Keratinocyte (primary cell): ENCODE measurements around the gene ZNF780B.

Experiments used
- EZH2 ChIP-seq: IDR thresholded peaks from one replicate; pipeline ENCODE4 v1.6.1; 2012; ENCODE audit warnings: inconsistent platforms, mild to moderate bottlenecking, low read length, moderate library complexity
- TF ChIP-seq, protein P1 (sequence below), 3 experiments: IDR thresholded peaks in 1 of 3; conservative IDR thresholded peaks in 1 of 3; optimal IDR thresholded peaks in 1 of 3; 2 replicates in 2 of 3; 3 replicates in 1 of 3; pipeline versions ENCODE3 to v1.5.1; 2011; ENCODE audit warnings: low read length in 3 of 3, mild to moderate bottlenecking in 3 of 3, moderate library complexity in 2 of 3, control low read depth in 1 of 3, inconsistent platforms in 1 of 3; ENCODE audit not compliant: insufficient read depth in 2 of 3; ENCODE audit errors: extremely low read depth in 1 of 3

DNA sequence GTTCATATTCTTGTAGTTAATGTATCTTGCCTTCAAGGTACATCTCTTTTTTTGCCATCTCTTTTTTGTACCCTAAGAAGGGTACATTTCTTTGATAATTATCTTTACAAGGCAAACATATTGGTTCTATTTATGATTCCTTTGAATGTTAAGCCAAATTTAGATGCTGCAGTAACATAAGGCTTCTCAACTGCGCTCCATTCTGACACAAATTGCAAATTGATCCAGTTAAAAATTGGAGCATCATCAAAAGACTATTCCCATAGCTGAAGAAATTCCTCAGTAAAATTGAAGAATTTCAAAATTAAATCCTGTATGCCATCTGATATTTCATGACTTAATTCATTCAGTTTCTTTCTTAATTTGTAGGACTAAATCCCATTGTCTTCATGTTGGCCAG is 37.4 kb upstream of the ZNF780B start:
- TF ChIP-seq, protein P1, sequence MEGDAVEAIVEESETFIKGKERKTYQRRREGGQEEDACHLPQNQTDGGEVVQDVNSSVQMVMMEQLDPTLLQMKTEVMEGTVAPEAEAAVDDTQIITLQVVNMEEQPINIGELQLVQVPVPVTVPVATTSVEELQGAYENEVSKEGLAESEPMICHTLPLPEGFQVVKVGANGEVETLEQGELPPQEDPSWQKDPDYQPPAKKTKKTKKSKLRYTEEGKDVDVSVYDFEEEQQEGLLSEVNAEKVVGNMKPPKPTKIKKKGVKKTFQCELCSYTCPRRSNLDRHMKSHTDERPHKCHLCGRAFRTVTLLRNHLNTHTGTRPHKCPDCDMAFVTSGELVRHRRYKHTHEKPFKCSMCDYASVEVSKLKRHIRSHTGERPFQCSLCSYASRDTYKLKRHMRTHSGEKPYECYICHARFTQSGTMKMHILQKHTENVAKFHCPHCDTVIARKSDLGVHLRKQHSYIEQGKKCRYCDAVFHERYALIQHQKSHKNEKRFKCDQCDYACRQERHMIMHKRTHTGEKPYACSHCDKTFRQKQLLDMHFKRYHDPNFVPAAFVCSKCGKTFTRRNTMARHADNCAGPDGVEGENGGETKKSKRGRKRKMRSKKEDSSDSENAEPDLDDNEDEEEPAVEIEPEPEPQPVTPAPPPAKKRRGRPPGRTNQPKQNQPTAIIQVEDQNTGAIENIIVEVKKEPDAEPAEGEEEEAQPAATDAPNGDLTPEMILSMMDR (optimal IDR thresholded peaks at IDR 0.05 in 1 of 3, IDR thresholded peaks at IDR 0.05 in 1 of 3, conservative IDR thresholded peaks at IDR 0.05 in 1 of 3; ENCODE audit: extremely low read depth in 1 of 3, insufficient read depth in 2 of 3, low read length in 3 of 3), result no peak
- no peak for TF ChIP-seq EZH2
